ENCODE results near the gene TRIM25.
A peak's percentile ranks its signal among the peaks of the same experiment; 100 is the strongest.

- TF ChIP-seq CTCF (tag by site-specific recombination; IDR thresholded peaks at IDR 0.05) (peak; percentile 51), ZNF423 (tag by site-specific recombination; IDR thresholded peaks at IDR 0.05) (no peak), PRDM1 (tag by site-specific recombination; IDR thresholded peaks at IDR 0.05) (no peak), ZBTB26 (tag by site-specific recombination; optimal IDR thresholded peaks at IDR 0.05) (no peak), ZBTB8A (tag by site-specific recombination; IDR thresholded peaks at IDR 0.05) (no peak), ZBTB17 (tag by site-specific recombination; IDR thresholded peaks at IDR 0.05) (no peak), ZXDB (tag by site-specific recombination; IDR thresholded peaks at IDR 0.05) (no peak), REST (tag by site-specific recombination; IDR thresholded peaks at IDR 0.05) (no peak)
Observed at GRCh38 chr17:56939869-56940484, 26.1 kb upstream of the TRIM25 start.
